CD4-positive, alpha-beta memory T cell (primary cell): ENCODE data around the gene EXOC4. TPM values are rescaled to one million over a fixed set of nuclear protein-coding genes. Genes with fewer than 3 reads are reported as not detected.

ENCODE experiments used
- CTCF ChIA-PET: fragments of 350-600 bp; sonication (Branson Sonifier 250); formaldehyde crosslinking; loops from one replicate; lab custom pipeline; 2021; ENCODE audit warnings: inconsistent platforms; ENCODE audit not compliant: partially characterized antibody; lab: Charles Lee
- POLR2A ChIA-PET: fragments of 350-600 bp; sonication (Branson Sonifier 250); formaldehyde crosslinking; loops from one replicate; lab custom pipeline; 2021; ENCODE audit not compliant: partially characterized antibody; lab: Charles Lee
- DNase-seq, 5 donors: peaks; one replicate each; pipeline versions ENCODE4 v3.0.0 to v3.0.0-alpha.2; 2020 to 2022; ENCODE audit warnings: mixed read lengths in 1 of 5
- H3K27ac ChIP-seq: one replicate; pipeline ENCODE4 v1.7.0; 2013; ENCODE audit warnings: low read depth, low read length
- H3K27me3 ChIP-seq: 2 replicates; pipeline ENCODE4 v1.7.0; 2013; ENCODE audit warnings: mild to moderate bottlenecking, low read length, moderate library complexity; ENCODE audit not compliant: insufficient read depth
- H3K36me3 ChIP-seq: 2 replicates; pipeline ENCODE4 v1.7.0; 2013; ENCODE audit warnings: mild to moderate bottlenecking, low read length, moderate library complexity; ENCODE audit not compliant: insufficient read depth
- H3K4me1 ChIP-seq: 2 replicates; pipeline ENCODE4 v1.7.0; 2013; ENCODE audit warnings: mild to moderate bottlenecking, low read length, moderate library complexity; ENCODE audit not compliant: insufficient read depth
- H3K4me3 ChIP-seq, 2 donors: one replicate each; pipeline ENCODE4 v1.7.0; 2013; ENCODE audit warnings: low read length in 2 of 2, mild to moderate bottlenecking in 1 of 2
- H3K9me3 ChIP-seq, 2 donors: one replicate each; pipeline ENCODE4 v1.7.0; 2013; ENCODE audit warnings: low read length in 2 of 2, control low read depth in 1 of 2; ENCODE audit not compliant: control insufficient read depth in 1 of 2
- H3K27ac Mint-ChIP-seq, 7 donors: one replicate each; pipeline ENCODE4 v1.8.0; 2020 to 2021; ENCODE audit warnings: mixed read lengths in 7 of 7, mild to moderate bottlenecking in 6 of 7, inconsistent platforms in 3 of 7, moderate library complexity in 3 of 7
- H3K27me3 Mint-ChIP-seq, 2 donors: one replicate each; pipeline ENCODE4 v1.8.0; 2020 to 2021; ENCODE audit warnings: mixed read lengths in 2 of 2
- H3K36me3 Mint-ChIP-seq, 2 donors: one replicate each; pipeline ENCODE4 v1.8.0; 2020 to 2021; ENCODE audit warnings: mixed read lengths in 2 of 2, inconsistent platforms in 1 of 2, mild to moderate bottlenecking in 1 of 2
- H3K4me1 Mint-ChIP-seq, 4 donors: one replicate each; pipeline ENCODE4 v1.8.0; 2020 to 2021; ENCODE audit warnings: mixed read lengths in 4 of 4, mild to moderate bottlenecking in 1 of 4
- H3K4me3 Mint-ChIP-seq, 8 donors: one replicate each; pipeline ENCODE4 v1.8.0; 2020 to 2021; ENCODE audit warnings: mixed read lengths in 8 of 8, mild to moderate bottlenecking in 7 of 8, moderate library complexity in 6 of 8, inconsistent platforms in 3 of 8
- H3K9me3 Mint-ChIP-seq, 8 donors: one replicate each; pipeline ENCODE4 v1.8.0; 2020 to 2021; ENCODE audit warnings: mixed read lengths in 8 of 8, mild to moderate bottlenecking in 5 of 8, inconsistent platforms in 3 of 8, moderate library complexity in 1 of 8
- intact Hi-C: fragments of 100-400 bp; cut with micrococcal nuclease; formaldehyde crosslinking; loops from one replicate; pipeline ENCODE4 v1.15.1; 2023
- polyA plus RNA-seq, 2 donors: library from polyadenylated mRNA; unstranded; fragments of 300-500 nt; fragmentation: Illumina TruSeq; gene quantifications; one replicate each; pipeline ENCODE4 v1.2.3, GENCODE V29; 2021
- total RNA-seq, 2 experiments: library from RNA; stranded (reverse); gene quantifications; one replicate each; pipeline ENCODE4 v1.2.3, GENCODE V29; 2021

Gene EXOC4
- total and polyA plus RNA-seq, 4 experiments from 2014 or later: 33.8 to 81.2 (median 58.1) TPM

DNA sequence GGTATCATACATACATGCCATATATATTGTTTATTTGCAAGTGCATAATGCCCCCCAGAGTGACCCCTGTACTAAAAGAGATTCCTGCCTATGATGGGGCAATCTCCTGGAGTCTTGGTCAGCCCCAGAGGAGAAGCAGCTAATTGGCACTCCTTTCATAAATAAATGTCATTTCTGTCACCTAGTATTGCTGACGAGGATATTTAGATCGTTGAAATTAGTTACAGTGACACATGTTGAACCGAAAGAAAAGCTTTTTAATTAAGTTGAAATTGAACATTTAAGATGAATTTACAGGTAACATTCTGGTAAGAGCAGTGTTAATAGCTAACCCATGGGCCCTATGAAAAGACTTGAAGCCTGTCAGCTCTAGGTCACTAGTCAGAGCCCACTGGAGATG is 663.7 kb downstream of the EXOC4 start:
- peaks cover 42 to 62% of the 10 kb centered on the region in 2 donors for H3K36me3 Mint-ChIP-seq

DNA sequence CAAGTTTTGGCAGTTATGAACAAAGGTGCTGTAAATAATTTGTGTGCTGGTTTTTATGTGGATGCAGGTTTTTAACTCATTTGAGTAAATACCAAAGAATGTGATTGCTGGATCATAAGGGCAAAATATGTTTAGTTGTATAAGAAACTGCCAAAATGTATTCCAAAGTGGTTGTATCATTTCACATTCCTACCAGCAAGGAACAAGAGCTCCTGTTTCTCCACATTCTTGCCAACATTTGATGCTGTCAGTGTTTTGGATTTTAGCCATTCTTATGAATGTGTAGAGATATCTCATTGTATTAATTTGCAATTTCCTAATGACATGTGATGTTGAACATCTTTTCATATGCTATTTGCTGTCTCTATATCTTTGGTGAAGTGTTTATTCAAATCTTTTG is 666.9 kb downstream of the EXOC4 start:
- Mint-ChIP-seq H3K36me3 (peaks cover 53 to 74% of the 10 kb centered on the region in 2 donors), H3K4me3 (no peak overlapping the region), H3K4me1 (no peaks in the 10 kb centered on the region), H3K9me3 (peaks cover 3 to 39% (median 26%) of the 10 kb centered on the region in 8 donors), H3K27me3 (no peaks in the 10 kb centered on the region), H3K27ac (no peak overlapping the region)
- no peak for DNase-seq
- H3K4me3 ChIP-seq: no peak overlapping the region
- POLR2A ChIA-PET: interaction anchor here (0.8 kb wide), 1 partner anchor 11 kb away, joined by 3 read pairs; no protein-coding TSS in a partner anchor
- H3K4me1 ChIP-seq: no peaks in the 10 kb centered on the region
- no peak overlapping the region for H3K27ac ChIP-seq
- peaks cover 0 to 11% of the 10 kb centered on the region in 2 donors for H3K9me3 ChIP-seq
- intact Hi-C loops: no loop called here
- H3K27me3 ChIP-seq: no peaks in the 10 kb centered on the region
- H3K36me3 ChIP-seq: no peaks in the 10 kb centered on the region
- CTCF ChIA-PET: no interaction called here

More for the DNA sequence above, 663.7 kb downstream of the EXOC4 start:
- Mint-ChIP-seq H3K27ac (no peak overlapping the region), H3K9me3 (peaks cover 3 to 31% (median 22%) of the 10 kb centered on the region in 8 donors), H3K4me1 (no peaks in the 10 kb centered on the region), H3K27me3 (no peaks in the 10 kb centered on the region), H3K4me3 (no peak overlapping the region)
- no peaks in the 10 kb centered on the region for H3K27me3 ChIP-seq
- no peaks in the 10 kb centered on the region for H3K36me3 ChIP-seq
- no peak overlapping the region for H3K27ac ChIP-seq
- intact Hi-C loops: no loop called here
- ChIA-PET POLR2A (no interaction called here), CTCF (no interaction called here)
- H3K4me3 ChIP-seq: no peak overlapping the region
- peaks cover 0 to 10% of the 10 kb centered on the region in 2 donors for H3K9me3 ChIP-seq
- no peak for DNase-seq
- no peaks in the 10 kb centered on the region for H3K4me1 ChIP-seq

DNA sequence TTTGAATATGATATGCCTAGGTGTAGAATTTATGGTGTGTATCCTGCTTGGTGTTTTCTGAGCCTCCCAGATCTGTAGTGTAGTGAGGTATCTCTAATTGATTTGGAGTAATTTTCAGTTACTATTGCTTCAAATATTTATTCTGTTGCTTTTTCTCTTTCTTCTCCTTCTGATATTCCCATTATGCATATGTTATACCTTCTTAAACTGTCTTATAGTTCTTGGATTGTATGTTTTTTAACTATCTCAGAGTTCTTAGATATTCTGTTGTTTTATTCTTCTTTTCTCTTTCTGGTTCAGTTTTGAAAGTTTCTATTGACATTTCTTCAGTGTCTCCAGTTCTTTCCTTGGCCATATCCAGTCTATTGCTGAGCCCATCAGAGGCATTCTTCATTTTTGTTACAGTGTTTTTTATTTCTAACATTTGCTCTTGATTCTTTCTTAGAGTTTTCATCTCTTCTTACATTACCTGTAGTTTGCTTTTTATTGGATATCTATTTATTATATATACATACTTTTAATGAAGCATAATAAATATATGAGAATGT is 668.8 kb downstream of the EXOC4 start:
- H3K4me1 ChIP-seq: no peaks in the 10 kb centered on the region
- intact Hi-C loops: no loop called here
- CTCF ChIA-PET: interaction anchor here (1.4 kb wide), 1 partner anchor 21 kb away, joined by 3 read pairs; no protein-coding TSS in a partner anchor
- POLR2A ChIA-PET: no interaction called here
- H3K4me3 ChIP-seq: no peak overlapping the region
- H3K27me3 ChIP-seq: no peaks in the 10 kb centered on the region
- no peaks in the 10 kb centered on the region for H3K4me1 Mint-ChIP-seq
- no peak overlapping the region for H3K27ac Mint-ChIP-seq
- H3K36me3 ChIP-seq: no peaks in the 10 kb centered on the region
- H3K27ac ChIP-seq: no peak overlapping the region
- H3K4me3 Mint-ChIP-seq: no peak overlapping the region
- H3K9me3 ChIP-seq: peaks cover 0 to 11% of the 10 kb centered on the region in 2 donors
- peaks cover 3 to 39% (median 25%) of the 10 kb centered on the region in 8 donors for H3K9me3 Mint-ChIP-seq
- H3K27me3 Mint-ChIP-seq: no peaks in the 10 kb centered on the region
- DNase-seq: no peak
- peaks cover 48 to 66% of the 10 kb centered on the region in 2 donors for H3K36me3 Mint-ChIP-seq

DNA sequence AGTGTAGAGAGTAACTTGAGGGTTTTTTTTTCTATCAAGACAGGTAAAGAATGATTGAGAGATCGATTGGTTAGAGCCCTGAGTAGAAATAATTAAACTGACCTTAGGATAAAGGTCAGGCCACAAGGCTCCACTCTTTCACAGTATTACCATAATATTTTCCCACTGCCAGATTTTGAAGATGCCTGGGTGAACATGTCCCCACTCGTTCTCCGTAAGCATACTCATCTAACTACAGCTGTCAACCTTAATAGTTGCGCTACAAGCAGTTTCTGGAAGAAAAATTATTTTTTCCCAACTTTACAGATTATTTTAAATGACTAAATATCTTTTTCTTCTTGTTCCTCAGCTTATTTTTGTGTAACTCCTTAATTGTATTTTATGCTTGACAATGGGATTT is 671.1 kb downstream of the EXOC4 start:
- intact Hi-C loops: no loop called here
- Histone ChIP-seq H3K9me3 (peaks cover 0 to 11% of the 10 kb centered on the region in 2 donors), H3K27ac (no peak overlapping the region), H3K4me1 (no peaks in the 10 kb centered on the region), H3K4me3 (no peak overlapping the region), H3K27me3 (no peaks in the 10 kb centered on the region), H3K36me3 (no peaks in the 10 kb centered on the region)
- H3K9me3 Mint-ChIP-seq: peaks cover 3 to 34% (median 25%) of the 10 kb centered on the region in 8 donors
- no peak overlapping the region for H3K27ac Mint-ChIP-seq
- no peak overlapping the region for H3K4me3 Mint-ChIP-seq
- no peaks in the 10 kb centered on the region for H3K4me1 Mint-ChIP-seq
- H3K36me3 Mint-ChIP-seq: peaks cover 33 to 57% of the 10 kb centered on the region in 2 donors
- H3K27me3 Mint-ChIP-seq: no peaks in the 10 kb centered on the region
- ChIA-PET POLR2A (no interaction called here), CTCF (no interaction called here)
- no peak for DNase-seq

DNA sequence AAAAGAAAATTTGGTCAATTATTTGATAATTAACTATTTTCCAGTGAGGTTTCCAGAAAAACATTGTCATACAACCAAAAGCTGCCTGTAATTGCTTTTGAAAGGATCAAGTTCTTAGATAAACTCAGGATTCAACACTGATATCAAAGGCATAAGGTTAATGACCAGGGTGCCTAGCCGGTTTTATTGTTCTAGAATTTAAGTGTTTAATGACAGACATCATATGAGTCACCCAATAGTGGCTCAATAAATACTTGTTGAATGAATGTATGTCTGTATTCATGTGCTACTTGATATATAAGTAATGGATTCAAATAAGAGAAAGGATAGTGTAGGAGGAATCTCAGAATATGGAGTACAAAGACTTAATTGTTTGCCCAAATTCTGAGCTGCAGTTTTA is 678.2 kb downstream of the EXOC4 start:
- H3K27ac ChIP-seq: no peak overlapping the region
- Mint-ChIP-seq H3K4me3 (no peak overlapping the region), H3K27me3 (no peaks in the 10 kb centered on the region), H3K9me3 (no peaks in the 10 kb centered on the region), H3K4me1 (no peaks in the 10 kb centered on the region), H3K36me3 (peaks cover 12 to 37% of the 10 kb centered on the region in 2 donors), H3K27ac (no peak overlapping the region)
- ChIA-PET POLR2A (no interaction called here), CTCF (no interaction called here)
- no peaks in the 10 kb centered on the region for H3K36me3 ChIP-seq
- no peaks in the 10 kb centered on the region for H3K9me3 ChIP-seq
- H3K4me1 ChIP-seq: no peaks in the 10 kb centered on the region
- H3K27me3 ChIP-seq: no peaks in the 10 kb centered on the region
- no peak for DNase-seq
- no peak overlapping the region for H3K4me3 ChIP-seq
- intact Hi-C loops: no loop called here

DNA sequence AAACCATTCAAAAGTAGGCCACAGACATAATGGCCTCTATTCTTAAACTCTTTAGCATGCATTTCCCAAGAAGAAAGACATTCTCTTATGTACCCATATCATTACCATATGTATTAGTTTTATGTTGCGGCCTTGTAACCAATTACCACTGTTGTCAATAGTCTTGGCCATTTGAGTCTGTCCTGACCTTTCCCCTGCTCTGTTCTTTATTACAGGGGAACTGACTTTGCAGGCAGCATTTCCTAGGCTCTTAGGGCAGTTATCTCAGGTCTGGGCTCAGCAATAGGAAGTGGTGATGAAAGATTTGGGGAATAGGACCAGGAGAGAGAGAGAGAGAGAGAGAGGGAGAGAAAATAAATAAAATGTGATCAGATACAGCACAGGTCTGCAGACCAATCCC is 679.7 kb downstream of the EXOC4 start:
- Histone ChIP-seq H3K27me3 (no peaks in the 10 kb centered on the region), H3K4me3 (no peak overlapping the region), H3K36me3 (peaks cover under 1% of the 10 kb centered on the region), H3K27ac (no peak overlapping the region), H3K4me1 (no peaks in the 10 kb centered on the region), H3K9me3 (no peaks in the 10 kb centered on the region)
- intact Hi-C loops: no loop called here
- Mint-ChIP-seq H3K27ac (no peak overlapping the region), H3K4me3 (no peak overlapping the region), H3K36me3 (peaks cover 17 to 44% of the 10 kb centered on the region in 2 donors), H3K27me3 (no peaks in the 10 kb centered on the region), H3K4me1 (no peaks in the 10 kb centered on the region), H3K9me3 (no peaks in the 10 kb centered on the region)
- CTCF ChIA-PET: no interaction called here
- POLR2A ChIA-PET: no interaction called here
- no peak for DNase-seq

DNA sequence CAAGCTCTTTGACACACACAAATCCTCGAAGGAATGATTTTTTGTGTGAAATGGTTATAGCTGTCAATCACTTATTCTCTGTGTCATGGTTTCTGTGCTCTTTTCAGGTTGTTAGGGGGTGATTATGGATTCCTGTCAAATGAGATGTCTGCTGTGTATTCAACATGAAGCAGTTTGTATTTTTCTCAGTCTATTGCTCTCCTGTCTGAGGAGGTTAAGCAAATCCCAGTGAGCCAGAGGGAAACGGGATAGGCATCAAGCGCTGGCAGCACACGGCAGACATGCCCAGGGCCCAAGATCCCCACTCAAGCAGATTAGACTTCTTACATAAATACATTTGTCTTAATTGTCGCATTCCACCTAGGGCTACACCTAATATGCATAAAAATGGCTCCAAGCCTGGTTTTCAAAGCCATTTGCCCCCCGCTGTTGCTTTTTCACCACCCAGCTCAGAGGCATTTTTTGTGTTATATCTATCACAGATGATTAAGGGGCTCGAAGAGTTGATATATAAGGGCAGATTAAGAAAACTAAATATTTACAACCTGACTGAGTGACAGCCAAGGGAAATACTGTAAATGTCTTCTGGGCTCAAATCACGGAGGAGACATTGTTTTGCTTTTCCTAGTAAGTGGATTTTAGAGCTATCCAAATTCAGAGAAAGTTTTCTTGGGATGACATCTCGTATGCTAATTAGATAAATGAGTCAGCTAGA is 681.5 kb downstream of the EXOC4 start:
- Histone ChIP-seq H3K27me3 (no peaks in the 10 kb centered on the region), H3K27ac (no peak overlapping the region), H3K36me3 (peaks cover 8% of the 10 kb centered on the region), H3K4me1 (no peaks in the 10 kb centered on the region), H3K9me3 (no peaks in the 10 kb centered on the region), H3K4me3 (no peak overlapping the region)
- Mint-ChIP-seq H3K27me3 (no peaks in the 10 kb centered on the region), H3K4me3 (peak overlapping the region in 1 of 8 donors; percentile 27), H3K9me3 (no peaks in the 10 kb centered on the region), H3K27ac (no peak overlapping the region), H3K4me1 (no peaks in the 10 kb centered on the region), H3K36me3 (peaks cover 29 to 52% of the 10 kb centered on the region in 2 donors)
- intact Hi-C loops: no loop called here
- ChIA-PET CTCF (no interaction called here), POLR2A (no interaction called here)
- no peak for DNase-seq
